HK-2 (cell line): ENCODE measurements around the gene KHDRBS2.

Source experiments
- DNase-seq: peaks from one replicate; pipeline ENCODE4 v3.0.0-alpha.2; 2018; ENCODE audit not compliant: unreplicated experiment

KHDRBS2 gene

GRCh38 chr6:62285612-62286469 is at the start of gene KHDRBS2:
KHDRBS2 (minus strand) TSS chr6:62286225.
- peak; percentile 92 for DNase-seq

- no peak for DNase-seq
Observed at GRCh38 chr6:62328607-62329006, 42.6 kb upstream of the KHDRBS2 start.

GRCh38 chr6:62324834-62325233 is 38.8 kb upstream of the KHDRBS2 start:
- DNase-seq: no peak

- no peak for DNase-seq
Observed at GRCh38 chr6:62323818-62324431, 37.9 kb upstream of the KHDRBS2 start.

GRCh38 chr6:62298745-62299392 is 12.8 kb upstream of the KHDRBS2 start:
- no peak for DNase-seq

- no peak for DNase-seq
Observed at GRCh38 chr6:62296541-62296940, 10.5 kb upstream of the KHDRBS2 start.

GRCh38 chr6:62288974-62289373 is 2.9 kb upstream of the KHDRBS2 start:
- DNase-seq: no peak

- DNase-seq: no peak
Observed at GRCh38 chr6:62288562-62288961, 2.5 kb upstream of the KHDRBS2 start.

GRCh38 chr6:62286470-62286843 is 432 bp upstream of the KHDRBS2 start:
- DNase-seq: no peak

GRCh38 chr6:62284725-62285124 is 1.3 kb downstream of the KHDRBS2 start:
- DNase-seq: no peak

- DNase-seq: peak; percentile 3
Observed at GRCh38 chr6:62283796-62284411, 2.1 kb downstream of the KHDRBS2 start.

- no peak for DNase-seq
Observed at GRCh38 chr6:62283365-62283764, 2.7 kb downstream of the KHDRBS2 start.

GRCh38 chr6:62280099-62280498 is 5.9 kb downstream of the KHDRBS2 start:
- DNase-seq: no peak

- DNase-seq: no peak
Observed at GRCh38 chr6:62272114-62272513, 13.9 kb downstream of the KHDRBS2 start.

GRCh38 chr6:62265906-62266525 is 20.0 kb downstream of the KHDRBS2 start:
- no peak for DNase-seq

GRCh38 chr6:62262283-62262682 is 23.7 kb downstream of the KHDRBS2 start:
- DNase-seq: no peak

GRCh38 chr6:62246087-62246486 is 39.9 kb downstream of the KHDRBS2 start:
- no peak for DNase-seq

GRCh38 chr6:62236784-62237183 is 49.2 kb downstream of the KHDRBS2 start:
- no peak for DNase-seq

GRCh38 chr6:62229231-62229630 is 56.8 kb downstream of the KHDRBS2 start:
- DNase-seq: no peak

- DNase-seq: no peak
Observed at GRCh38 chr6:62217866-62218265, 68.2 kb downstream of the KHDRBS2 start.

- DNase-seq: no peak
Observed at GRCh38 chr6:62202078-62202477, 83.9 kb downstream of the KHDRBS2 start.

- DNase-seq: no peak
Observed at GRCh38 chr6:62192593-62192992, 93.4 kb downstream of the KHDRBS2 start.
